PC-9 (cell line): ENCODE measurements around the gene HDAC11. TPM values are rescaled to one million over a fixed set of nuclear protein-coding genes. Genes with fewer than 3 reads are reported as not detected.

Source experiments
- BruUV-seq: library from RNA; stranded (reverse); fragments of 400-500 nt; replicated peaks from 2 replicates; lab custom pipeline; 2021; lab: Mats Ljungman, UMichigan
- CTCF ChIA-PET: fragments of 300-600 bp; sonication (Branson Sonifier 250); formaldehyde crosslinking; loops from one replicate; lab custom pipeline; 2022; ENCODE audit warnings: antibody characterized with exemption; lab: Charles Lee
- POLR2A ChIA-PET: fragments of 300-600 bp; sonication (Branson Sonifier 250); formaldehyde crosslinking; loops from one replicate; lab custom pipeline; 2022; ENCODE audit warnings: antibody characterized with exemption; ENCODE audit not compliant: unreplicated experiment; lab: Charles Lee
- DNase-seq, 2 experiments: peaks; one replicate each; pipeline versions ENCODE4 v3.0.0 to v3.0.0-alpha.2; 2015 to 2022; ENCODE audit warnings: mixed read lengths in 1 of 2
- H2AFZ ChIP-seq: fragments of 200-600 bp; sonication (generic); 2 replicates; pipeline ENCODE4 v1.8.1; 2017; ENCODE audit warnings: antibody characterized with exemption
- H3F3A ChIP-seq: fragments of 200-600 bp; sonication (generic); 2 replicates; pipeline ENCODE4 v1.8.1; 2017; ENCODE audit warnings: antibody characterized with exemption, mild to moderate bottlenecking, low read depth; ENCODE audit not compliant: insufficient read depth
- H3K27ac ChIP-seq: fragments of 200-600 bp; sonication (generic); 2 replicates; pipeline ENCODE4 v1.6.1; 2016; ENCODE audit warnings: mixed run types
- H3K27me3 ChIP-seq: fragments of 200-600 bp; sonication (generic); 2 replicates; pipeline ENCODE4 v1.6.1; 2016; ENCODE audit warnings: low read depth, mixed run types; ENCODE audit not compliant: insufficient read depth
- H3K36me3 ChIP-seq: fragments of 200-600 bp; sonication (generic); 2 replicates; pipeline ENCODE4 v1.6.1; 2016; ENCODE audit warnings: low read depth, mixed run types
- H3K4me1 ChIP-seq: fragments of 200-600 bp; sonication (generic); replicated peaks from 2 replicates; pipeline ENCODE4 v1.6.1; 2016; ENCODE audit warnings: mixed run types; ENCODE audit not compliant: insufficient read depth
- H3K4me2 ChIP-seq: fragments of 200-600 bp; sonication (generic); 2 replicates; pipeline ENCODE4 v1.6.1; 2017; ENCODE audit warnings: mixed run types
- H3K4me3 ChIP-seq: fragments of 200-600 bp; sonication (generic); 2 replicates; pipeline ENCODE4 v1.6.1; 2016; ENCODE audit warnings: mixed run types
- H3K79me2 ChIP-seq: fragments of 200-600 bp; sonication (generic); 2 replicates; pipeline ENCODE4 v1.6.1; 2017; ENCODE audit warnings: low read depth, mixed run types
- H3K9me2 ChIP-seq: fragments of 200-600 bp; sonication (generic); 2 replicates; pipeline ENCODE4 v1.8.1; 2017; ENCODE audit warnings: mild to moderate bottlenecking; ENCODE audit not compliant: insufficient read depth
- H3K9me3 ChIP-seq: fragments of 200-600 bp; sonication (generic); 2 replicates; pipeline ENCODE4 v1.8.1; 2016; ENCODE audit warnings: low read depth; ENCODE audit not compliant: insufficient read depth
- H4K20me1 ChIP-seq: fragments of 200-600 bp; sonication (generic); 2 replicates; pipeline ENCODE4 v1.8.1; 2017; ENCODE audit not compliant: insufficient read depth
- CTCF ChIP-seq: fragments of 200-600 bp; sonication (generic); conservative IDR thresholded peaks from 2 replicates; pipeline ENCODE4 v1.6.1; 2017; ENCODE audit warnings: mixed run types, antibody characterized with exemption, mild to moderate bottlenecking, moderate library complexity
- EZH2 ChIP-seq: fragments of 200-600 bp; sonication (generic); IDR thresholded peaks from 2 replicates; pipeline ENCODE4 v1.8.0; 2017; ENCODE audit warnings: antibody characterized with exemption, low read depth
- intact Hi-C: fragments of 100-400 bp; cut with micrococcal nuclease; formaldehyde crosslinking; loops from one replicate; pipeline ENCODE4 v1.10.0; 2022; ENCODE audit not compliant: unreplicated experiment
- total RNA-seq: library from RNA; stranded (reverse); gene quantifications from 2 replicates; pipeline ENCODE4 v1.2.3, GENCODE V29; 2021

HDAC11 gene
- total RNA-seq, 1 experiment from 2014 or later, result 18.4 TPM

- H3K4me2 ChIP-seq, result no peak overlapping the region
- no peak for DNase-seq
- no peak for TF ChIP-seq CTCF
- TF ChIP-seq EZH2, result no peak
- CTCF ChIA-PET, result no interaction called here
- POLR2A ChIA-PET, result no interaction called here
- H3F3A ChIP-seq, result no peaks in the 10 kb centered on the region
- no peaks in the 10 kb centered on the region for H3K9me3 ChIP-seq
- no peaks in the 10 kb centered on the region for H3K79me2 ChIP-seq
- no peaks in the 10 kb centered on the region for H3K36me3 ChIP-seq
- no peak overlapping the region for H3K27ac ChIP-seq
- no peaks in the 10 kb centered on the region for H3K27me3 ChIP-seq
- H4K20me1 ChIP-seq, result no peaks in the 10 kb centered on the region
- BruUV-seq, result no TSS peak
- intact Hi-C loops, result no loop called here
- no peaks in the 10 kb centered on the region for H3K9me2 ChIP-seq
- no peaks in the 10 kb centered on the region for H3K4me1 ChIP-seq
- no peak overlapping the region for H3K4me3 ChIP-seq
- H2AFZ ChIP-seq, result no peak overlapping the region
Measured at GRCh38 chr3:13555753-13556152, 75.6 kb downstream of the HDAC11 start.

Other genes starting within 250 kb of the HDAC11 start
- gene NUP210, start 60.0 kb upstream of the HDAC11 start, total RNA-seq, result 72.7 and 84.0 TPM in 2 replicates
- 0.57 and 1.8 TPM in 2 replicates for gene FBLN2, start 68.8 kb downstream of the HDAC11 start, total RNA-seq